Skin epidermis (tissue), 12 donors: ENCODE measurements around the gene LCN9.
"Not testable (repeated sequence)": the region's sequence is repeated elsewhere in the genome, so short reads cannot be mapped to it uniquely, and the experiment has no call there.

Experiments
- H3K27ac ChIP-seq, 21 experiments: fragments of 200-600 bp; sonication (generic) in 11 of 21; one replicate each; pipeline ENCODE4 v1.5.0; 2020; ENCODE audit warnings: mild to moderate bottlenecking in 3 of 21, inconsistent platforms in 2 of 21, moderate library complexity in 2 of 21
- H3K4me3 ChIP-seq, 7 experiments: fragments of 200-600 bp; sonication (generic) in 2 of 7; one replicate each; pipeline ENCODE4 v1.5.0; 2020; ENCODE audit warnings: inconsistent platforms in 2 of 7, mild to moderate bottlenecking in 2 of 7, moderate library complexity in 1 of 7

Gene LCN9

GRCh38 chr9:135662758-135663450 is at the start of gene LCN9:
TSS of gene LCN9 (plus strand) at chr9:135663309. CDS start at chr9:135663322, 13 bp downstream.
- Histone ChIP-seq H3K27ac (no peak within 1 kb of the TSS), H3K4me3 (no peak within 1 kb of the TSS)

DNA sequence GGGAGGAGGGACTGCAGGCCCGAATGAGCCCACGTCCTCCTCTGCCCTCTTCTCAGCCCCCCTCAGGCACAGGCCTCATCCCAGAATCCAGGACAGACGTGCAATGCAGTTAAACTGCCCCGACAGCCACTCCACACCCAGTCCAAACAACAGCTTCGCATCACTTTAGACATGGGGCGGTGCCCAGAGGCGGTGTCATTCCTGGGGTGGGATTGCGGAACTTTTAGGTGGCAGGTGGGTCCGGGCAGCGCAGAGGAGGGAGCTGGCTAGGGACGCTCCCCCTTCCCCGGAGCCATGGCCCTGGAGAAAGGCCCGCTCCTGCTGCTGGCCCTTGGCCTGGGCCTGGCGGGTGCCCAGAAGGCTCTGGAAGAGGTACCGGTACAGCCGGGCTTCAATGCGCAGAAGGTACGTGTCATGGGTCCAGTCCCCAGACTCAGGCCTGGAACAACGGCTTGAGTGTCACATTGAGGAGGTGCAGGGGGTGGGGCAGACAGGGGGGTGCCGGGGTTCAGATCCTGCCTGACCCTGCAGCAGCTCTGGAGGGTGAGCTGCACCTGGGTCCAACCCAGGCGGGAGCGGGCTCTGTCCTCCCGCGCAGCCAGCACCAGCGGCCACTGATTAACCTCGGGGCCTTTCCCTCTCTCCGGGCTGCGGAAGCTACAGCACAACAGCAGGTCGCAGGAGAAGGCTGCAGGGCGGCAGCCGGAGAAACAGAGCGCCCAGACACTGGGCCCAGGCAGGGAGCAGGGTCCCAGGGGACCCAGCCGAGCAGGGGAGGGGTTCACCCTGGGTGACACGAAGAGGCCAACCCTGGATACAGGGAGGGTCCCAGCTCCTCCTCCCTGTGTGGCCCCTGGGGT is 48.9 kb upstream of the LCN9 start:
- Histone ChIP-seq H3K4me3 (no peak overlapping the region), H3K27ac (no peak overlapping the region)

DNA sequence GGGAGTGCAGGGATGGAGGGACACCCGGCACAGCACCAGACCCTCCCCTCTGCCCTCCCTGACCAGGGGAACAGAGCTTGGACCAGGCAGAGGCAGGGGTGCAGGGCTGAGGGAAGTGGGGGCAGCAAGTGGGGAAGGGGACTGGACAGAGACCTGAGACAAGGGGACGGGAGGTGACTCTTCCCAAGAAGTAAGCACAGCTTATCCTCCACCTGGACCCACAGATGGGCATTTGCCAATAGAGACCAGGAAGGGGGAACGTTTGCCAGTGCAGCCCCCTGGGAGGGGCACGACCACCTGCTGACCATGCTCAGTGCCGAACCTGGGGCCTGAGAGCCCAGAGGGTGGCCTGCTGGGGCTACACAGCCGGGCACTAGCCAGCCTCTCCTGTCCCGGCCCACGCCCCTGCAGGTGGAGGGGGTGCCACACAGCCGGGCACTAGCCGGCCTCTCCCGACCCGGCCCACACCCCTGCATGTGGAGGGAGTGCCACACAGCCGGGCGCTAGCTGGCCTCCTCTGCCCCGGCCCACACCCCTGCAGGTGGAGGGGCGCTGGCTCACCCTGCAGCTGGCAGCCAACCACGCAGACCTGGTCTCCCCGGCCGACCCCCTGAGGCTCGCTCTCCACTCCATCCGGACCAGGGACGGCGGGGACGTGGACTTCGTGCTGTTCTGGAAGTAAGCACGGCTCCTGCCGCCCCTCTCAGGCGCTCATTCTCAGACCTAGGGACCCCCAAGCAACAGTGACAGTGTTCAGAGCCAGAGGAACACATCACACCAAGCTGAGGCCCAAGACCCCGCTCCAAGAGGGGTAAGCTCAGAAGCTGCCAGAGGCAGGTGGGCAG is 48.1 kb upstream of the LCN9 start:
- no peak overlapping the region for H3K27ac ChIP-seq
- H3K4me3 ChIP-seq: no peak overlapping the region

DNA sequence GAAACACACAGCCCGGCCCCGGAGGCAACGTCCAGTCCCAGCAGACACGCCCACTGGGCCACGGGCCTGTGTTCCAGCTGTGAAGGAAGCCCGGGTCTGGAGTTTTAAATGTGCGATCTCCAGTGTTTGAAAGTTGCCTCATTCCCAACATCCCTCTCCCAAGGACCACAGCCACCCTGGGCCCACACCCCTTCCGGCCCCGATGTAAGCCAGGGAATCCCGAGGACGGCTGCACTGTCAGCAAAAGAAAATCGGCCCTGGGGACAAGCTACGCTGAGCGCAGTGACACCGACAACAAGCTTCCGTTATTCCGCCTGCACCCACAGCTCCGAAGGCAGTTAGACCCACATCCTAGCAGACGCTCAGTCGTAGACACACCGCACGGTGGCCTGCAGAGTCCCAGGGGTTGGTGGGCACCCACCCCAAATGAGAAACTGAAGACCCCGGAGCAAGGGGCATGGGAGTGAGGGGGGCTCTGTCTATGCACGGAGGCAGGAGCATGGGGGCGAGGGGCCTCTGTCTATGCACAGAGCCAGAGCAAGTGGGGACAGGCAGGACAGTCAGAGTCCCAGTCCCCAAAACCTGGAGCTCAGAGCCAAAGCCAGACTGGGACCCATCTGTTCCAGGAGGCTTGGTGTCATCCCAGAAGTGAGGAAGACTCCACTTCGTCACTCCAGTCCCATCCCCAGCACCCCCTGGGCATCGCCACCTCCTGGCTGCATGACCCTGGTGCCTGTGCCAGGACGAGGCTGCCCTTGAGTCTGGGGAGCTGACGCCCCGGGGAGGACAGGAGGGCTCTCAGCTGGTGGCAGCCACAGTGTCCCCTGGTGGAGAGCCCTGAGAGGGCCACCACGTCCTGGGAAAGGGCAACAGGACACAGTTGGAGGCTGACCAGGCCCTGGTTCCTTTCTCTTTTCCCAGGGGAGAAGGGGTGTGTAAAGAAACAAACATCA is 47.2 kb upstream of the LCN9 start:
- no peak overlapping the region for H3K4me3 ChIP-seq
- H3K27ac ChIP-seq: no peak overlapping the region

DNA sequence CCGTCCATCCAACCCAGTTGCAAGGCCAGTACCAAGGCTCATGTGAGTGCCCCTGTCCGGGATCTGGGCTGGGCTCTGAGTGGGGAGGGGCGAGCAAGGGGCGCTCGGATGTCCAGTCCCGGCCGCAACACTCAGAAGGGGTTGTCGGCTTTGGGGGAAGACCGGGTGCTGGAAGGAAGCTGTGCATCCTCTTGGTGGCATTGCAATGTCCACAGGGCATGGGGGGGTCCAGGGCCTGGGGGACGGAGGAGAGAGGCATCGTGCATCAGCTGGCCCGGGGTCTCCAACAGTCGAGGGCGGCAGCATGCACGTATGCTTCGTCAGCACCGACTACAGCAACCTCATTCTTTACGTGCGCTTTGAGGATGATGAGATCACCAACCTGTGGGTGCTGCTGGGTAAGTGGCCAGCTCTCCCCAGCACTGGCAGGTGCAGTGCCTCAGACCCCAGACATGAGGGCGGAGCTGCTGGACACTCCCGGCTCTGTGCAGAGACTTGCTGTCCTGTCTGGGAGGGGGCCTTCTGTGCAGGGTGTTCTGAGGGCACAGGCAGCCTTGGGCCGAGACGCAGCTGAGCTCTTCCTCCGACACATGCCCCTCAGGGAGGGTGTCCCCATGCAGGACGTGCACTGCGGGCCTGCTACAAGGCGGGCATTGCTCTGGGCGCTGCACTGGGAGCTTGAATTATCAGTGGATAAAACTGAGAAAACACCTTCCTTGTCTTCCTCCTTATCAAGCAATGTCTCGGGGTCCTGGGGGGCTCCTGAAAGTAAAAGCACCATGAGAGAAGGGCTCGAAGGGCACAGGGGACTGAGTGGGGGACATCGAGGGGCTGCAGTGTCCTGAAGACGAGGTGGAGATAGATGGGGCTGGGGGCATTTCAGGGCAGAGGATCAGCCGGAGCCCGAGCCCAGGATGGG is 46.2 kb upstream of the LCN9 start:
- H3K4me3 ChIP-seq: no peak overlapping the region
- H3K27ac ChIP-seq: no peak overlapping the region

- H3K27ac ChIP-seq: no peak overlapping the region
- no peak overlapping the region for H3K4me3 ChIP-seq
Observed at GRCh38 chr9:135617538-135617900, 45.6 kb upstream of the LCN9 start.

- H3K27ac ChIP-seq: no peak overlapping the region
- H3K4me3 ChIP-seq: no peak overlapping the region
Observed at GRCh38 chr9:135617991-135618411, 45.1 kb upstream of the LCN9 start.

- no peak overlapping the region for H3K4me3 ChIP-seq
Observed at GRCh38 chr9:135618866-135619598, 44.1 kb upstream of the LCN9 start.

DNA sequence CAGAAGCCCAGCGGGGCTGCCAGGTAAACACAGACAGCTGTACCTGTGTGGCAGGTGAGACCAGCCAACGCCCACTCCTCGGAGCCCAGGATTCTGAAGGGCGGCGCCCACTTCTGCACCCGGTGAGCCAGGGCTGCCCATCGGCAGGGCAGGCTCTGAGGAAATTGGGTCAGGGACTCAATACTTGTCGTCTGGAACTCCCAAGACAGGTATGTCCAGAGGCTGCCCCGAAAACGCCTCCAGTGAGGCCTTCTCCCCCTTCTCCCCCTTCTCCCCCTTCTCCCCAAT is 43.6 kb upstream of the LCN9 start:
- H3K27ac ChIP-seq: no peak overlapping the region

More at GRCh38 chr9:135618866-135619598, 44.1 kb upstream of the LCN9 start:
- H3K27ac ChIP-seq: no peak overlapping the region

DNA sequence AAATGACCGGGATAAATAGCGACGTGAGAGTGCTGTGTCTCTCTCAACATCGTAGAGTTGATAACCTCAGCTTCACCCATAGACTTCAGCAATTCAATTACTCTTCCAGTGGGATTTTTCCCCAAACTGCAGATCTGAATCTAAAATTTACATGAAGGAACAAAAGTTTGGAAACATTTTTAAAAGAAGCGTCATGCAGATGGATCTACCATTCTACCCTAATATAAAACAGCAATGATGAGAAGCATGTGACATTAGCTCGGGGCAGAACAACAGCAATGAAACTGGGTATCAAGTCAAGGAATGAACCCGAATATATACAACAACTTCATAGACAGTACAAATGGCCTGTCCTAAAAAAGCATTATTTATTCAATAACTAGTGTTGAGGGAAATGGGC is 42.6 kb upstream of the LCN9 start:
- Histone ChIP-seq H3K27ac (no peak overlapping the region), H3K4me3 (no peak overlapping the region)

More for the DNA sequence above, 43.6 kb upstream of the LCN9 start:
- no peak overlapping the region for H3K4me3 ChIP-seq

- Histone ChIP-seq H3K27ac (no peak overlapping the region), H3K4me3 (no peak overlapping the region)
Observed at GRCh38 chr9:135622415-135623020, 40.6 kb upstream of the LCN9 start.

- H3K4me3 ChIP-seq: no peak overlapping the region
- H3K27ac ChIP-seq: no peak overlapping the region
Observed at GRCh38 chr9:135624282-135624681, 38.8 kb upstream of the LCN9 start.

GRCh38 chr9:135632841-135633240 is 30.3 kb upstream of the LCN9 start:
- Histone ChIP-seq H3K4me3 (no peak overlapping the region), H3K27ac (no peak overlapping the region)

DNA sequence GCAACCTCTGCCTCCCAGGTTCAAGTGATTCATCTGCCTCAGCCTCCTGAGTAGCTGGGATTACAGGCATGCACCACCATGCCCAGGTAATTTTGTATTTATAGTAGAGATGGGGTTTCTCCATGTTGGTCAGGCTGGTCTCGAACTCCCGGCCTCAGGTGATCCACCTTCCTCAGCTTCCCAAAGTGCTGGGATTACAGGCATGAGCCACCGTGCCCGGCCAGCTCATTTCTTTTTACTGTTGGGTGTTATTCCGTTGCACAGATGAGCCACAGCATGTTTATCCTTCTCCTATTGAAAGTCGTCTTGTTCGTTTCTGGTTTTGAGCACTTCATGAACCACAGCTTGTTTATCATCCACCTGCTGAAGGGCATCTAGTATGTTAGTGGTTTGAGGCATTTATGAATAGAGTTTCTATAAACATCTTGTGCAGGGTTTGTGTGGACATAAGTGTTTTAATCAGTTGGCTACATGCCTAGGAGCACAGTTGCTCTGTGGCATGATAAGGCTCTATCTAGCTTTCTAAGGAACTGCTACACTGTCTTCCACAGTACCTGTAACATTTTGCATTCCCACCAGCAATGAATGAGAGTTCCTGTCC is 26.1 kb upstream of the LCN9 start:
- not testable (repeated sequence) for H3K27ac ChIP-seq, H3K4me3 ChIP-seq

DNA sequence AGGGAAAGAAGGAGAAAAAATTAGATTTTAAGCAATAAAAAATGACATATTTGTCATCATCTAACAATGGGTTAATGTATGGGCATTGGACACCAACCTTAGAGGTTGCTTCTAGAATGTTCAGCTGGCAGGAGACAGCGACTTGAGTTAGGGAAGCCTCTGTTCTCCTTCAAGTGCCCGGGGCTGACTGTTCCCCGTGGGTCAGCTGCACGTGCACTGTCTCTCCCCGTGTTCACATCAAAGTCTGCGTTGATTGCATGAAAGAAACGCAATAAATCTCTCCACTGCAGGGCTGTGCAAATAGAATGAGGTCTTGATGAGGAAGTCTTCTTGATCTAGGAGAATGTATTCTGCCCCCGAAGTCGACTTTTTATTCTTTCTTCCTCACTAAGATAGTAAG is 23.9 kb upstream of the LCN9 start, which contains the start of gene GLT6D1:
Gene GLT6D1, minus strand, starts transcription at position 345 of the 400 bp plus-strand sequence. CDS start 353 bp downstream, outside the sequence.
- no peak within 1 kb of the TSS for H3K27ac ChIP-seq
- no peak within 1 kb of the TSS for H3K4me3 ChIP-seq

- no peak overlapping the region for H3K4me3 ChIP-seq
- no peak overlapping the region for H3K27ac ChIP-seq
Observed at GRCh38 chr9:135641047-135641446, 22.1 kb upstream of the LCN9 start.

DNA sequence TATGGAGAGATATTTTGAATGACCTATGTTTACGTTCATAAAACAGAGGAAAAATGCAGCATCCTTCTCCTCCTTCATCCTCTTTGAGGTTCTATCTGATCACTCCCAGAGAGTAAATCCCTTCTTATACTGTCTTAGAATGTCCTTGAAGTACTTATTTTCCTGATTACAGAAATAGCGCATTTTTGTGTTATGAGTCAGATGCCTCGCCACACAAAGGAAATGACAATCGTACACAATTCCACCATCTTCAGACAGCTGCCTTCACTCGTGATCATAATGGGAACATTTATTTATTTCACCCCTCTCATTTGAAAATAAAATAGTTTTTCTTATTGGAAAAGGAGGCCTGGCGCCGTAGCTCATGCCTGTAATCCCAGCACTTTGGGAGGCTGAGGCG is 21.4 kb upstream of the LCN9 start:
- H3K27ac ChIP-seq: no peak overlapping the region
- H3K4me3 ChIP-seq: no peak overlapping the region
